Neural progenitor cell (in vitro differentiated cells): ENCODE measurements around the gene MARVELD2. TPM values are rescaled to one million over a fixed set of nuclear protein-coding genes. Genes with fewer than 3 reads are reported as not detected.
"Not testable (repeated sequence)": the region's sequence is repeated elsewhere in the genome, so short reads cannot be mapped to it uniquely, and the experiment has no call there.

Experiments
- DNase-seq: peaks from one replicate; pipeline ENCODE4 v3.0.0-alpha.2; 2016; ENCODE audit warnings: low spot score
- H2AFZ ChIP-seq: fragments of 200-600 bp; sonication (generic); replicated peaks from 2 replicates; pipeline ENCODE4 v1.6.1; 2016; ENCODE audit warnings: antibody characterized with exemption
- H3F3A ChIP-seq: fragments of 200-600 bp; sonication (generic); 2 replicates; pipeline ENCODE4 v1.6.1; 2016; ENCODE audit warnings: antibody characterized with exemption, low read depth
- H3K27ac ChIP-seq: fragments of 200-600 bp; sonication (generic); 2 replicates; pipeline ENCODE4 v1.5.1; 2016; ENCODE audit warnings: mild to moderate bottlenecking
- H3K27me3 ChIP-seq: fragments of 200-600 bp; sonication (generic); 2 replicates; pipeline ENCODE4 v1.6.1; 2016; ENCODE audit warnings: mild to moderate bottlenecking, moderate library complexity
- H3K36me3 ChIP-seq: fragments of 200-600 bp; sonication (generic); 2 replicates; pipeline ENCODE4 v1.5.1; 2016
- H3K4me1 ChIP-seq: fragments of 200-600 bp; sonication (generic); 2 replicates; pipeline ENCODE4 v1.6.1; 2016; ENCODE audit warnings: mixed run types
- H3K4me2 ChIP-seq: fragments of 200-600 bp; sonication (generic); 2 replicates; pipeline ENCODE4 v1.6.1; 2016
- H3K4me3 ChIP-seq: fragments of 200-600 bp; sonication (generic); 2 replicates; pipeline ENCODE4 v1.5.1; 2016
- H3K79me2 ChIP-seq: fragments of 200-600 bp; sonication (generic); 2 replicates; pipeline ENCODE4 v1.6.1; 2016; ENCODE audit warnings: low read depth
- H3K9ac ChIP-seq: fragments of 200-600 bp; sonication (generic); 2 replicates; pipeline ENCODE4 v1.6.1; 2016
- H3K9me3 ChIP-seq: fragments of 200-600 bp; sonication (generic); 2 replicates; pipeline ENCODE4 v1.5.1; 2016; ENCODE audit warnings: low read depth
- H4K20me1 ChIP-seq: fragments of 200-600 bp; sonication (generic); 2 replicates; pipeline ENCODE4 v1.6.1; 2016; ENCODE audit warnings: low read depth
- H3K27ac Mint-ChIP-seq: 3 replicates; pipeline ENCODE4 v1.8.0; 2021; ENCODE audit warnings: mixed read lengths
- H3K27me3 Mint-ChIP-seq: 2 replicates; pipeline ENCODE4 v1.8.0; 2022; ENCODE audit warnings: low read depth, mild to moderate bottlenecking, inconsistent platforms, moderate library complexity, mixed read lengths; ENCODE audit not compliant: insufficient read depth
- H3K36me3 Mint-ChIP-seq: 3 replicates; pipeline ENCODE4 v1.8.0; 2021; ENCODE audit warnings: mixed read lengths
- H3K4me1 Mint-ChIP-seq: 3 replicates; pipeline ENCODE4 v1.8.0; 2021; ENCODE audit warnings: mixed read lengths
- H3K4me3 Mint-ChIP-seq: 3 replicates; pipeline ENCODE4 v1.8.0; 2021; ENCODE audit warnings: mild to moderate bottlenecking, moderate library complexity, mixed read lengths
- H3K9me3 Mint-ChIP-seq: 3 replicates; pipeline ENCODE4 v1.8.0; 2020; ENCODE audit warnings: mixed read lengths
- EZH2 ChIP-seq: fragments of 200-600 bp; sonication (generic); IDR thresholded peaks from 2 replicates; pipeline ENCODE4 v1.6.1; 2017; ENCODE audit warnings: antibody characterized with exemption, mild to moderate bottlenecking, moderate library complexity
- EZH2phosphoT487 ChIP-seq: fragments of 200-600 bp; sonication (generic); IDR thresholded peaks from 2 replicates; pipeline ENCODE4 v1.6.1; 2017; ENCODE audit warnings: antibody characterized with exemption
- total RNA-seq: library from RNA; depleted of rRNA; stranded (reverse); fragments of >200 nt; gene quantifications from 2 replicates; pipeline ENCODE4 v1.2.3, GENCODE V29; 2015; ENCODE audit warnings: low replicate concordance
- TF ChIP-seq, protein P1 (sequence below): fragments of 200-600 bp; sonication (generic); IDR thresholded peaks from 2 replicates; pipeline ENCODE4 v1.5.1; 2017; ENCODE audit warnings: antibody characterized with exemption, mild to moderate bottlenecking

Gene MARVELD2
- total RNA-seq, 1 donor from 2014 or later: 13.7 TPM

GRCh38 chr5:69451941-69452647 is 37.2 kb downstream of the MARVELD2 start:
- Histone ChIP-seq H3K27me3 (no peaks in the 10 kb centered on the region), H3K27ac (no peak overlapping the region), H3K9me3 (no peaks in the 10 kb centered on the region), H4K20me1 (no peaks in the 10 kb centered on the region), H3K4me3 (no peak overlapping the region), H3K79me2 (no peaks in the 10 kb centered on the region), H3K4me1 (peaks cover 8% of the 10 kb centered on the region), H3K4me2 (no peak overlapping the region), H3K36me3 (no peaks in the 10 kb centered on the region), H2AFZ (no peak overlapping the region), H3K9ac (no peak overlapping the region), H3F3A (peaks cover 7% of the 10 kb centered on the region)
- DNase-seq: no peak
- TF ChIP-seq EZH2 (no peak), EZH2phosphoT487 (no peak)
- TF ChIP-seq, protein P1, sequence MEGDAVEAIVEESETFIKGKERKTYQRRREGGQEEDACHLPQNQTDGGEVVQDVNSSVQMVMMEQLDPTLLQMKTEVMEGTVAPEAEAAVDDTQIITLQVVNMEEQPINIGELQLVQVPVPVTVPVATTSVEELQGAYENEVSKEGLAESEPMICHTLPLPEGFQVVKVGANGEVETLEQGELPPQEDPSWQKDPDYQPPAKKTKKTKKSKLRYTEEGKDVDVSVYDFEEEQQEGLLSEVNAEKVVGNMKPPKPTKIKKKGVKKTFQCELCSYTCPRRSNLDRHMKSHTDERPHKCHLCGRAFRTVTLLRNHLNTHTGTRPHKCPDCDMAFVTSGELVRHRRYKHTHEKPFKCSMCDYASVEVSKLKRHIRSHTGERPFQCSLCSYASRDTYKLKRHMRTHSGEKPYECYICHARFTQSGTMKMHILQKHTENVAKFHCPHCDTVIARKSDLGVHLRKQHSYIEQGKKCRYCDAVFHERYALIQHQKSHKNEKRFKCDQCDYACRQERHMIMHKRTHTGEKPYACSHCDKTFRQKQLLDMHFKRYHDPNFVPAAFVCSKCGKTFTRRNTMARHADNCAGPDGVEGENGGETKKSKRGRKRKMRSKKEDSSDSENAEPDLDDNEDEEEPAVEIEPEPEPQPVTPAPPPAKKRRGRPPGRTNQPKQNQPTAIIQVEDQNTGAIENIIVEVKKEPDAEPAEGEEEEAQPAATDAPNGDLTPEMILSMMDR: no peak
- Mint-ChIP-seq H3K27ac (no peak overlapping the region), H3K4me3 (no peak overlapping the region), H3K4me1 (peaks cover 8% of the 10 kb centered on the region), H3K36me3 (no peaks in the 10 kb centered on the region), H3K27me3 (no peaks in the 10 kb centered on the region), H3K9me3 (peaks cover 3% of the 10 kb centered on the region)

DNA sequence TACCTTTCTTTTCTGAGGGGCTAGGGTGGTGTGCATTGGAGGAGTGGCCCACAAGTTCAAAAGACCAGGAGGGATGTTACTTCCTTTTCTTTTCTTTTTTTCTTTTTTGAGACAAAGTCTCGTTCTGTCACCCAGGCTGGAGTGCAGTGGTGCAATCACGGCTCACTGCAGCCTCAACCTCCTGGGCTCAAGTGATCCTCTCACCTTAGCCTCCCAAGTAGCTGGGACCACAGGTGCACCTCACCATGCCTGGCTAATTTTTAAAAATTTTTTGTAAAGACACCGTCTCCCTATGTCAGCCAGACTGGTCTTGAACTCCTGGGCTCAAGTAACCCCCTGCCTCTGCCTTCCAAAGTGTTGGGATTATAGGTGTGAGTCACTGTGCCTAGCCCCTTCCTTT is 38.6 kb downstream of the MARVELD2 start:
- H3K9me3 ChIP-seq, H3K27me3 ChIP-seq, H2AFZ ChIP-seq, H3K4me3 Mint-ChIP-seq, H3F3A ChIP-seq, H3K4me1 Mint-ChIP-seq, H3K4me1 ChIP-seq, H3K9me3 Mint-ChIP-seq, H3K9ac ChIP-seq, H4K20me1 ChIP-seq, H3K36me3 ChIP-seq, H3K27ac ChIP-seq, DNase-seq, H3K79me2 ChIP-seq, H3K27ac Mint-ChIP-seq, H3K4me2 ChIP-seq, H3K27me3 Mint-ChIP-seq, H3K36me3 Mint-ChIP-seq, H3K4me3 ChIP-seq: not testable (repeated sequence)

DNA sequence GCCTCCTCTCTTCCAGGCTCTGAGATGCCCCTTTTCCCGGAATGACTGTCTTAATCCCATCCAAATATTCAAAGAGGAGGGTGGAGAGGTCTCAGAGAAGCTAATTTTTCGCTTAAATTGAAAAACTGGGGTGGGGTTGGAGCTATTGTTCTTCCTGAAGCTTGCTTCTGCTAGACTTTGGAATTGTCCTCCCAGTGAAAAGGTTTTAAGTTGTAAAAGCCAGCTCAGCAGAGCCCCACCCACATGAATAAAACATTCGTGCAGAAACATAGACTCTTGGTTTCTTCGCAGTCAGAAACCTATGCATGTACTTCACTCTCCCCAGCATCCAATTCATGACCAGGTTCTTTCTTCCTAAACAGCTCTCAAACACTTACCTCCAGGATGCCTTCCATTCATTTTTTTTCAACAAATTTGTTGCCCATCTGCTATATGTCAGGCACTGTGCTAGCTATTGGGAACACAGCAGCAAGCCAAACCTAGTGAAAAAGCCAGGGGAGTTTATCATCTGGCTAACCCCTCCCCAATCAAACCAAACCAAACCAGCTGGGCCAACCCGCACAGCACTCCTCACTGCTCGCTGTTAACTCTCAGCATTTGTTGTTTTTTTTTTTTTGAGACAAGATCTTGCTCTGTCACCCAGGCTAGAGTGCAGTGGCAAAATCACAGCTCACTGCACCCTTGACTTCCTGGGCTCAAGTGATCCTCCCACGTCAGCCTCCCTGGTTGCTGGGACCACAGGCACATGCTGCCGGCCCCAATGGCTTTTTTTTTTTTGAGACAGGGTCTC is 39.7 kb downstream of the MARVELD2 start:
- H3K9me3 Mint-ChIP-seq: peaks cover 3% of the 10 kb centered on the region
- Histone ChIP-seq H2AFZ (peak overlapping the region; percentile 85), H3K4me2 (peak overlapping the region; percentile 52), H3K79me2 (no peaks in the 10 kb centered on the region), H3K9me3 (no peaks in the 10 kb centered on the region), H3K27ac (peak overlapping the region; percentile 76), H4K20me1 (no peaks in the 10 kb centered on the region), H3K4me1 (peaks cover 8% of the 10 kb centered on the region), H3F3A (peaks cover 7% of the 10 kb centered on the region), H3K4me3 (peak overlapping the region; percentile 27), H3K36me3 (no peaks in the 10 kb centered on the region), H3K9ac (no peak overlapping the region), H3K27me3 (no peaks in the 10 kb centered on the region)
- no peaks in the 10 kb centered on the region for H3K27me3 Mint-ChIP-seq
- H3K36me3 Mint-ChIP-seq: no peaks in the 10 kb centered on the region
- peaks cover 8% of the 10 kb centered on the region for H3K4me1 Mint-ChIP-seq
- DNase-seq: peak; percentile 6
- H3K4me3 Mint-ChIP-seq: no peak overlapping the region
- TF ChIP-seq, protein P1: no peak
- TF ChIP-seq EZH2phosphoT487 (no peak), EZH2 (no peak)
- H3K27ac Mint-ChIP-seq: peak overlapping the region; percentile 29

GRCh38 chr5:69455428-69455988 is 40.6 kb downstream of the MARVELD2 start:
- not testable (repeated sequence) for H3K27ac Mint-ChIP-seq, H3K27ac ChIP-seq

More at GRCh38 chr5:69455428-69455988, 40.6 kb downstream of the MARVELD2 start:
- not testable (repeated sequence) for H3K27me3 ChIP-seq, H3K4me1 ChIP-seq, H3K27me3 Mint-ChIP-seq, H3K4me2 ChIP-seq, H3K9ac ChIP-seq, H3K4me3 ChIP-seq, H3K36me3 ChIP-seq, H3K9me3 ChIP-seq, DNase-seq, H3K36me3 Mint-ChIP-seq, H3K4me1 Mint-ChIP-seq, H3F3A ChIP-seq, H3K9me3 Mint-ChIP-seq, H4K20me1 ChIP-seq, H3K4me3 Mint-ChIP-seq, H2AFZ ChIP-seq, H3K79me2 ChIP-seq
